ENCODE measurements around the gene SLX4IP.

DNA sequence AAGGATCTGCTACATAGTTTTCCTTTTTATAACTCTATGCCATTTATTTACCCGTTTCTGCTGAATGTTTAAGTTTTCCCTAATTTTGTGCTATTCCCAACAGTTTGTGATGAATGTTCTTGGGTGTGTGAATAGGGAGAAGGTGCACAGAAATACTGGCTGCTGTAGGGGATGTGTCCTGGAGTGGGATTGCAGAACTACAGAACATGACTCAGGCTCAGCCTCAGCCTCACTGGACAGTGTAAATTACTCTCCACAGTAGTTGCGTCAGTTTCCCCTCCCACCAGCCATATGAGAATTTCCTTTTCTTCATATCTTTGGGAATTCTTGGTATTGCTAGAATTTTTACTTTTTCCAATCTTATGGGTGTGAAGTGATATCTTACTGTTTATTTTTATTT, 57.0 kb downstream of the SLX4IP start:
- TF ChIP-seq, protein P1, sequence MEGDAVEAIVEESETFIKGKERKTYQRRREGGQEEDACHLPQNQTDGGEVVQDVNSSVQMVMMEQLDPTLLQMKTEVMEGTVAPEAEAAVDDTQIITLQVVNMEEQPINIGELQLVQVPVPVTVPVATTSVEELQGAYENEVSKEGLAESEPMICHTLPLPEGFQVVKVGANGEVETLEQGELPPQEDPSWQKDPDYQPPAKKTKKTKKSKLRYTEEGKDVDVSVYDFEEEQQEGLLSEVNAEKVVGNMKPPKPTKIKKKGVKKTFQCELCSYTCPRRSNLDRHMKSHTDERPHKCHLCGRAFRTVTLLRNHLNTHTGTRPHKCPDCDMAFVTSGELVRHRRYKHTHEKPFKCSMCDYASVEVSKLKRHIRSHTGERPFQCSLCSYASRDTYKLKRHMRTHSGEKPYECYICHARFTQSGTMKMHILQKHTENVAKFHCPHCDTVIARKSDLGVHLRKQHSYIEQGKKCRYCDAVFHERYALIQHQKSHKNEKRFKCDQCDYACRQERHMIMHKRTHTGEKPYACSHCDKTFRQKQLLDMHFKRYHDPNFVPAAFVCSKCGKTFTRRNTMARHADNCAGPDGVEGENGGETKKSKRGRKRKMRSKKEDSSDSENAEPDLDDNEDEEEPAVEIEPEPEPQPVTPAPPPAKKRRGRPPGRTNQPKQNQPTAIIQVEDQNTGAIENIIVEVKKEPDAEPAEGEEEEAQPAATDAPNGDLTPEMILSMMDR (IDR thresholded peaks at IDR 0.05), result no peak
- no peak for TF ChIP-seq POLR2A (IDR thresholded peaks at IDR 0.05)
- no peak for TF ChIP-seq POLR2AphosphoS5 (IDR thresholded peaks at IDR 0.05)
- TF ChIP-seq EP300 (IDR thresholded peaks at IDR 0.05), result no peak
